Natural killer cell treated with Interleukin-12 subunit alpha and Interleukin-12 subunit beta and Interleukin-15 and Interleukin-18, amount 100 ng/mL, for 72 hours (primary cell): ENCODE measurements around the gene KRT79. TPM values are rescaled to one million over a fixed set of nuclear protein-coding genes. Genes with fewer than 3 reads are reported as not detected.
A peak's percentile ranks its signal among the peaks of the same experiment; 100 is the strongest.

Source experiments
- ATAC-seq, 2 donors: fragments of 150-1000 bp; cut with Tn5 transposase in 1 of 2; sonication (Bioruptor Pico), chemical (Tn5 transposase) in 1 of 2; 2 replicates each; pipeline ENCODE4 v1.10.0; 2021
- DNase-seq: peaks from one replicate; pipeline ENCODE4 v3.0.0; 2022; ENCODE audit warnings: low spot score
- H3K27ac Mint-ChIP-seq, 2 donors: 1 replicate in 1 of 2; 2 replicates in 1 of 2; pipeline ENCODE4 v1.8.0; 2022; ENCODE audit warnings: mixed read lengths in 2 of 2, mild to moderate bottlenecking in 1 of 2, moderate library complexity in 1 of 2
- H3K27me3 Mint-ChIP-seq, 2 donors: 1 replicate in 1 of 2; 2 replicates in 1 of 2; pipeline ENCODE4 v1.8.0; 2022; ENCODE audit warnings: mixed read lengths in 2 of 2
- H3K36me3 Mint-ChIP-seq: one replicate; pipeline ENCODE4 v1.8.0; 2022; ENCODE audit warnings: mixed read lengths
- H3K4me1 Mint-ChIP-seq, 2 donors: 1 replicate in 1 of 2; 2 replicates in 1 of 2; pipeline ENCODE4 v1.8.0; 2022; ENCODE audit warnings: low read depth in 2 of 2, mixed read lengths in 2 of 2, mild to moderate bottlenecking in 1 of 2
- H3K4me3 Mint-ChIP-seq: one replicate; pipeline ENCODE4 v1.8.0; 2022; ENCODE audit warnings: mixed read lengths
- H3K9me3 Mint-ChIP-seq: 2 replicates; pipeline ENCODE4 v1.8.0; 2022; ENCODE audit warnings: mixed read lengths
- total RNA-seq, 2 donors: library from RNA; stranded (reverse); gene quantifications; one replicate each; pipeline ENCODE4 v1.2.3, GENCODE V29; 2022

KRT79 gene
- total RNA-seq, 2 donors from 2014 or later: not detected

DNA sequence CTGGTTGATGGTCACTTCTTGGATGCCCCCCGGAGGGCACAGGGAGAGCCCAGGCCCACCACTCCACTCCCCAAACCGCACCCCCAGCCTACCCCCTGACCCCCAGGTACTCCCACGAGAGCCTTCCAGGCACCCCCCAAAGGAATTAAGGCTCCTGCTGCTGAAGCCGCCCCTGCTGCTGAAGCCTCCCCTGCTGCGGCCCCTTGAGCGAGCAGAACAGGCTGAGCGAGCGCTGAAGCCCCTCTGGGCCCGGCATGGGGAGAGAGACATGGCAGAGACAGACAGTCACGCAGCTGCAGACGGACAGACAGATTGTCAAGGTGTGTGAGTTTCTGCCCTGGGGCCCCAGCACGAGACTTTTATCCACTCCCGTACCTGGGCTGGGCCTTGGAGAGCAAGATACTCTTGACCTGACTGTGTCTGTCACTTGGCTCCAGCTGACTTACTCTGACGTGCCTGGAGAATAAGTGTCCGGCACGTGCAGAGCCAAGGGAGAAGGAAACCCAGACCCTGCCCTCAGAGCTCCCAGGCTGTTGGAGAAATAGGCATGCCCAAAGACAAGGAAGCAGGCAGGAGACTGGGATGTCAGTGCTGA, 14.6 kb upstream of the KRT79 start, which contains the start of gene KRT78:
TSS of gene KRT78 (minus strand) at position 334 of the 595 bp plus-strand sequence. CDS start at position 270, 64 bp downstream.
- Mint-ChIP-seq H3K4me1 (peaks cover 0 to 14% of the 10 kb centered on the region in 2 donors), H3K27me3 (peaks cover 8 to 9% of the 10 kb centered on the region in 2 donors), H3K36me3 (no peaks in the 10 kb centered on the region), H3K4me3 (no peak within 1 kb of the TSS), H3K27ac (no peak within 1 kb of the TSS), H3K9me3 (no peaks in the 10 kb centered on the region)
- ATAC-seq (no peak), DNase-seq (no peak)

DNA sequence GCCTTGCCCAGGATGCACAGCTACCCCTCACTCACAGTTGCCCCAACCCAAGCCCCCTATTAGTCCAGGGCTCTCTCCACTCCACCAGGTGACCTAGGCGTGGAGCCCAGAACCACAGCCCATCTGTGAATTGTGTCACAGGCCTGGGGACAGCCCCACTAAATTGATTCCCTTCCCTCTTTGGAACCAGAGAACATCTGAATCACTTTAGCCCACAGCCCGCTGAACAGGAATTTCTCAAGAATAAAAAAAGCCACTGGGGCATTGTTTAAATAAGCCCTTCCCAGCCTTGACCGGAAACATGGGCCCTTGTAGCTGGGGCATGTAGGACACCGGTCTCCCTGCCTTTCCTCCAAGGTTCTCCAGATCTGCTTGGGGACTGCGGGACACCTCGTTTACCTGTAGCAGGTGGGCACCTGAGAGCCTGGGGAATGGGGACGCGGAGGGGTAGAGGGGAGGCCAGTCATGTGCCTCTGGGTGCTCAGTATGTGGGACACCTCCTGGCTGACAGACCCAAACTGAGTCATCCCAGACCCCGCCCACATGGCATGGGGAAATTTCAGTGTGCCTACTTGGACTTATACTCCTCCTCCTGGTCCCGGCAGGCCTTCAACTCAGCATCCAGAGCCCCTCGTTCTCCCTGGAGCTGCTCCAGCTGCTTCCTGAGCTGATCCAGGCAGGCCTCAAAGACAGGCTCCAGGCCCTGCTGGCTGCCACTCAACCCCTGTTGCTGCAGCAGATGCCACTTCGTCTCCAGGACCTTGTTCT, 13.4 kb upstream of the KRT79 start:
- Mint-ChIP-seq H3K4me1 (peaks cover 0 to 12% of the 10 kb centered on the region in 2 donors), H3K27me3 (peaks cover 0 to 4% of the 10 kb centered on the region in 2 donors), H3K36me3 (no peaks in the 10 kb centered on the region), H3K4me3 (no peak overlapping the region), H3K9me3 (no peaks in the 10 kb centered on the region), H3K27ac (no peak overlapping the region)
- DNase-seq (no peak), ATAC-seq (no peak)

- Mint-ChIP-seq H3K4me1 (peaks cover 0 to 16% of the 10 kb centered on the region in 2 donors), H3K27me3 (peaks cover 0 to 5% of the 10 kb centered on the region in 2 donors), H3K9me3 (no peaks in the 10 kb centered on the region), H3K36me3 (no peaks in the 10 kb centered on the region), H3K4me3 (no peak overlapping the region), H3K27ac (peak overlapping the region in 1 of 2 donors; percentile 25)
- DNase-seq (no peak), ATAC-seq (no peak)
Measured at GRCh38 chr12:52846356-52846970, 12.4 kb upstream of the KRT79 start.

GRCh38 chr12:52845946-52846345, 11.8 kb upstream of the KRT79 start:
- H3K36me3 Mint-ChIP-seq: no peaks in the 10 kb centered on the region
- H3K9me3 Mint-ChIP-seq: no peaks in the 10 kb centered on the region
- no peak overlapping the region for H3K4me3 Mint-ChIP-seq
- ATAC-seq (no peak), DNase-seq (no peak)
- peak overlapping the region in 1 of 2 donors; percentile 25 for H3K27ac Mint-ChIP-seq
- peaks cover 0 to 6% of the 10 kb centered on the region in 2 donors for H3K27me3 Mint-ChIP-seq
- peaks cover 0 to 16% of the 10 kb centered on the region in 2 donors for H3K4me1 Mint-ChIP-seq

GRCh38 chr12:52844386-52844785, 10.3 kb upstream of the KRT79 start:
- Mint-ChIP-seq H3K27me3 (peaks cover 5 to 11% of the 10 kb centered on the region in 2 donors), H3K9me3 (no peaks in the 10 kb centered on the region), H3K36me3 (no peaks in the 10 kb centered on the region), H3K27ac (no peak overlapping the region), H3K4me1 (peaks cover 0 to 16% of the 10 kb centered on the region in 2 donors), H3K4me3 (no peak overlapping the region)
- DNase-seq (no peak), ATAC-seq (peak in 1 of 2 donors; percentile 41)

GRCh38 chr12:52839436-52840105, 5.5 kb upstream of the KRT79 start:
- H3K4me1 Mint-ChIP-seq: peaks cover 20 to 44% of the 10 kb centered on the region in 2 donors
- H3K27me3 Mint-ChIP-seq: peaks cover 8 to 14% of the 10 kb centered on the region in 2 donors
- H3K36me3 Mint-ChIP-seq: no peaks in the 10 kb centered on the region
- peak overlapping the region in 1 of 2 donors; percentile 43 for H3K27ac Mint-ChIP-seq
- ATAC-seq (no peak), DNase-seq (no peak)
- H3K9me3 Mint-ChIP-seq: no peaks in the 10 kb centered on the region
- H3K4me3 Mint-ChIP-seq: no peak overlapping the region

DNA sequence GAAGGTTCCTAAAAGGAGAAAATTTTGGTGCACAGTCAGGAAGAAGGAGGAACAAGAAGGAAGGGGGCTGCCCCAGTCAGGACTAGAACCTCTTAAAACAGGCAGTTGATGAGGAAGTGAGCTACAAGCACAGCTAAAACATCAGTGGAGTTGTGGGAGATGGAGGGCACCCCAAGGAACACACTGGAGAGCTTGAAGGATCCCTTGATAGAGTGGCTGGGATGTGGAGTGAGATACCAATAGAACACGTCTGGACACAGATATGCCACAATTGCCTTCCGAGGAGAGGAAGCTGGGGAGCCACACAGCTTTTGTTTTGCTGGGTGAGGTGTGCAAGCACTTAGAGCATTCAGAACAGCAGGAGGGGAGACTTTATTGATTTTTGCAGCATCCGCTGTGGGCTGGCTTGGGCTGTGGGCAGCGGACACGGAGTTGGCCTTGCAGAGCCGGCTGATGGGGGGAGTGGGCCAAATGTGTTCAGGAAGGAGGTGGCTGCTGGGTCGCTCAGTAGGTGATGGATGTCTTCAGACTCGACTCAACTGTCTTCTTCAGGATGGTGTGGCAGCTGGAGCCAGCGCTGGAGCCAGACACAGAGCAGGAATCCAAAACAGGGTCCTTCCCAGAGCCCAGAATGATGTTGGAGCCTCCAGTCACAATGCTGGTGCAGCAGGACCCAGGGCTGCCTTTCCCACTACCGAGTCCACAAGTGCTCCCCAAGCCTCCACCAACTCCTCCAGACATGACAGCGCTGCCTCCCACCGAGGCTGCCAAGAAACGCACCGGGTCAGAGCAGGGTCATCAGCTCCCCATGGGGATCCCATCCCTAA, 4.7 kb upstream of the KRT79 start:
- no peak for ATAC-seq
- DNase-seq: no peak
- peaks cover 8 to 14% of the 10 kb centered on the region in 2 donors for H3K27me3 Mint-ChIP-seq
- H3K36me3 Mint-ChIP-seq: no peaks in the 10 kb centered on the region
- H3K4me3 Mint-ChIP-seq: no peak overlapping the region
- H3K9me3 Mint-ChIP-seq: no peaks in the 10 kb centered on the region
- peaks cover 20 to 45% of the 10 kb centered on the region in 2 donors for H3K4me1 Mint-ChIP-seq
- H3K27ac Mint-ChIP-seq: peak overlapping the region in 1 of 2 donors; percentile 43

GRCh38 chr12:52837781-52838608, 3.9 kb upstream of the KRT79 start:
- Mint-ChIP-seq H3K36me3 (no peaks in the 10 kb centered on the region), H3K4me3 (peak overlapping the region; percentile 81), H3K4me1 (peaks cover 20 to 45% of the 10 kb centered on the region in 2 donors), H3K9me3 (no peaks in the 10 kb centered on the region), H3K27me3 (peaks cover 8 to 14% of the 10 kb centered on the region in 2 donors), H3K27ac (peak overlapping the region; percentile 77 to 87)
- no peak for DNase-seq
- no peak for ATAC-seq

DNA sequence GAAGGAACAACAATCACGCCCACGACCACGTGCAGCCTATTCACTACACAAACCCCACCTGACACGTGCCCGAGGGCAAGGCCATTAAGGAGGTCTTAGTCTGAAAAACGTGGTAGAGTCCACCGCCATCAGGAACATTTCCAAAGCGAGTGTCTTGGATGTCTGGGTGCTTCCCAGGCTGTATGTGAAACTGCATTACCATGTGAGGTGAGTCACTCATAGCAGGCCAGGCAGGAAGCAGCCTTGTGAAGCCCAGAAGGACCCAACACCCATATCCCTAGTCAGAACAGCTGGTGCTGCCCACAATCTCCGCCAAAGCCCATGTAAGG, 3.3 kb upstream of the KRT79 start:
- ATAC-seq (peak in 1 of 2 donors; percentile 47), DNase-seq (no peak)
- Mint-ChIP-seq H3K27ac (peak overlapping the region; percentile 77 to 87), H3K9me3 (no peaks in the 10 kb centered on the region), H3K4me3 (peak overlapping the region; percentile 81), H3K36me3 (no peaks in the 10 kb centered on the region), H3K4me1 (peaks cover 20 to 42% of the 10 kb centered on the region in 2 donors), H3K27me3 (peaks cover 8 to 14% of the 10 kb centered on the region in 2 donors)

- no peak for DNase-seq
- Mint-ChIP-seq H3K9me3 (no peaks in the 10 kb centered on the region), H3K27me3 (peaks cover 8 to 14% of the 10 kb centered on the region in 2 donors), H3K4me1 (peaks cover 20 to 39% of the 10 kb centered on the region in 2 donors), H3K27ac (peak overlapping the region; percentile 77 to 87), H3K36me3 (no peaks in the 10 kb centered on the region), H3K4me3 (peak overlapping the region; percentile 81)
- ATAC-seq: peak in 1 of 2 donors; percentile 18
Measured at GRCh38 chr12:52836491-52837412, 2.6 kb upstream of the KRT79 start.

- peaks cover 6 to 14% of the 10 kb centered on the region in 2 donors for H3K27me3 Mint-ChIP-seq
- ATAC-seq (peak; percentile 95), DNase-seq (peak; percentile 87)
- H3K27ac Mint-ChIP-seq: peak overlapping the region; percentile 77 to 87
- peaks cover 20 to 39% of the 10 kb centered on the region in 2 donors for H3K4me1 Mint-ChIP-seq
- no peaks in the 10 kb centered on the region for H3K9me3 Mint-ChIP-seq
- H3K4me3 Mint-ChIP-seq: peak overlapping the region; percentile 81
- H3K36me3 Mint-ChIP-seq: no peaks in the 10 kb centered on the region
Measured at GRCh38 chr12:52836042-52836466, 1.9 kb upstream of the KRT79 start.
